Right renal cortex interstitium (tissue), 3 donors: ENCODE results near the gene CNTN4. TPM values are rescaled to one million over a fixed set of nuclear protein-coding genes. Genes with fewer than 3 reads are reported as not detected.

Experiments
- DNase-seq, 3 donors: peaks; one replicate each; pipeline ENCODE4 v3.0.0-alpha.2; 2013; ENCODE audit warnings: low read depth in 3 of 3, low spot score in 2 of 3
- polyA plus RNA-seq, 3 donors: library from polyadenylated mRNA; unstranded; fragments of 120-200 nt; gene quantifications; one replicate each; pipeline ENCODE4 v1.2.1, GENCODE V29; 2013; ENCODE audit not compliant: insufficient read length in 3 of 3

CNTN4 gene
- polyA plus RNA-seq, 3 donors = 27.7 to 33.1 (median 28.5) TPM

GRCh38 chr3:2148561-2149340, 50.1 kb downstream of the CNTN4 start:
- DNase-seq = no peak

DNA sequence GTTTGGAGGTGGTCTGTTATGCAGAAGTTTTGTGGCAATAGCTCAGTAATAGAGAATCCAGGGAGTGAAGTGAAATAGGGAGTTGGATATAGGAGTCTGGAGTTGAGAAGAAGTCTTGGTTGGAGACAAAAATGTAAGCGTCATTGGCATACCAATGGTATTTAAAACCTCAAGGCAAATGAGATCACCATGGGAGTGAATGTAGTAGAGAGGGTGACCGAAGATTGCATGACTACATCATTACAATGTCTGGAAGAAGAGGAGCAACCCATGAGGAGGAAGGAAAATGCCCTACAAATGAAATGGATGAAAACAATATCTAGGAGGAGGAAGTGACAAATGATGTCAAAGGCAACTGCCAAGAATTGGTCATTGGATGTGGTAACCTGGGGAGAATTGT, 54.4 kb downstream of the CNTN4 start:
- no peak for DNase-seq

GRCh38 chr3:2153547-2153946, 54.9 kb downstream of the CNTN4 start:
- DNase-seq = no peak

- DNase-seq = no peak
Measured at GRCh38 chr3:2154621-2155020, 56.0 kb downstream of the CNTN4 start.

DNA sequence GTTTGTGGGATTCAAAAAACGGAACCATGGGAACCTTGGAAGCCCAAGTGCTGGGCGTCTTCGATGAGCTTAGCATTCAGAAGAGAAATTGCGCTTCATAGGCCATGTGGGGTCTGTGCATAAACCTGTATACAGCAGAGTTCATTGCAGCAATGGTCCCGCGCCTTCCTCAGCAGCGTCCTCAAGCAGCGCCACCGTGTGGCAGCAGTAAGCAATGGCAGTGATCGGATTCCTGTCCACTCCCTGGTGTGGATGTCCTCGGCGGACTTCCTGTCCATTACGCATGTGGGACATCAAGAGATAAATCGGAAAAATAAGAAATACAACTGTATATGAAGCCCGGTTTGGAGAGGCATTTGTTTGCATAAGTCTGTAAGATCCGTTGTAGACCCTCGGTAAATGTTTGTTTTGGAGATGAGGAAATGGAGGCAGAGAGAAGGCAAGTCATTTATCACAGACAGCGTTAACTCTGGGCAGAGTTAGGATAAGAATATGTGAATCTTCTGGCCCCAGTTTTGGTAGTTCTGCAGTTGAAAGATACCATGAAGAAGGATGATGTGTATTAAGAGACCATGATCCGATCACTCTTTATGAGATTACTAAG, 57.7 kb downstream of the CNTN4 start:
- no peak for DNase-seq

DNA sequence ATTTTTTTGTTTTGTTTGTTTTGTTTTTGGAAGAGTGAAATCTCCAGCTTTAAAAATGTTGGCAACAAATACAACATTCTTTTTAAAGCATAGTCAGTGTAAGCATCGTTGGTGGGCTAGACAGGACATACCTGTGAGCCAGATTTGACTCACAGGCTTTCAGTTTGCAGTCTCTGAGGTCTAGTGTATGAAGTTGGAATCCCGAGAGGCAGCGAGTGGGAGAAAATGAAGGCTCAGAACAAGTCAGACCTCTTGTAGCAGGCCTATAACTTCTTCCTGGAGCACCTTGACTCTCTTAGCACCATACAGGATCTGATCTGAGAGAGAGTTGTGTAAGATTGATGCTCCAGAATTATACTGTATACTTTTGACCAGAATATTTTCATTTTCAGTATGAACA, 60.2 kb downstream of the CNTN4 start:
- DNase-seq = no peak

DNA sequence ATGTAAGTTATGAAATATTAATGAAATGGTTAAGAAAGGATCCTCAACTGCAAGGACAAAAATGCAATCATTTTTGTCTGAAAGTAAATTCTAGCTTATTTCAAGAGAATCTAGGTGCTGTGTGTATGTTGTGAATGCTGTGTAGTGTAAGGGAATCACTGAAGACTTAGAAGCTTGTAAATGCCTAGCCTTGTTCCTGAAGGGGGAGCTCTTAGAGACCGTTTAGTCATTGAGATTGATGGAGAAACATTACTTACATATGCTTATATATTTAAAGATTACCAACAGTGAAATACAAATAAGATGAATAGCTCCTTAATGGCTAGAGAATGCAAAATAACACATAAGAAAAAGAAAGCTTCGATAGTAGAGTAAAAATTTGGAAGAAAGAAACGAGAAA, 67.9 kb downstream of the CNTN4 start:
- DNase-seq = no peak

- no peak for DNase-seq
Measured at GRCh38 chr3:2172561-2173171, 74.0 kb downstream of the CNTN4 start.

DNA sequence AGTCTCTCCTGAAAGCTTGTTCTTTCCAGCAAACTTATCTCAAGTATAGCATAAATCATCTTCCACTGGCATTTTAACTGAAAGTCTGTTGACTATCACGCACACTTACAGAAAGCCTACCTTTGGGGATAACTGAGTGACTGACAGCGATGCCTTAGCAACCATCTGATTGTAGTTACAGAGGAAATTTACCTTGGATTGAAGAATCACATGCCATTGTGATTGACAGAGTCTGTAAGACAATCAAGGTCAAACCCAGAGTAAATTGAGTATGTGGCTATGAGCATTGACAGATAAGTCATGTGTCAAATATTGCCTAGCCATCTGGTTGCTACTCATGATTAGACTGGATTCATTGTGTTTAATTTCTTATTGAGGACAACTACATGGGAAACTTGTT, 82.0 kb downstream of the CNTN4 start:
- DNase-seq = no peak

DNA sequence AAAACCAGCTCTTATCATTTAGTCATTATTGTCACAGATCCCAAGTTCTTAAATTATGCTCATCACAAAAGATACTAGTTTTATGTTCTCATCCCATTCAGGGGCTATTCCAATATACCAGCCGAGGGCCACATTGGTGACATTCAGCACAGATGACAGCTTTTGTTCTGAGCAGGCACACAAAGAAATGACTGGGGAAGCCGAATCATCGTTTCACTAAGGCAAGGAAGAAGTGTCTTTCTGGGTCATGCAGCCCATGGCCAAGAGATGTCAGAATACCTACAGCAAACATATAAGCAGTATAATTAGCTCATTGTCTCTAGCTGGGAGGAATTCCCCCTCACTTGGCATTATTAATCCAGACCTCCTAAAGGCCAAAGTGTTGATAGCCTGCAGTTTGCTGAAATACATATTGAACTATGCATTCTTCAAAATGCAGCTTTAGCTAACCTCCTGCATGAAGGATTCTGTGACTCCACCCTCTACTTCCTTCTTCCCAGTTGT, 100.2 kb downstream of the CNTN4 start:
- DNase-seq = no peak

DNA sequence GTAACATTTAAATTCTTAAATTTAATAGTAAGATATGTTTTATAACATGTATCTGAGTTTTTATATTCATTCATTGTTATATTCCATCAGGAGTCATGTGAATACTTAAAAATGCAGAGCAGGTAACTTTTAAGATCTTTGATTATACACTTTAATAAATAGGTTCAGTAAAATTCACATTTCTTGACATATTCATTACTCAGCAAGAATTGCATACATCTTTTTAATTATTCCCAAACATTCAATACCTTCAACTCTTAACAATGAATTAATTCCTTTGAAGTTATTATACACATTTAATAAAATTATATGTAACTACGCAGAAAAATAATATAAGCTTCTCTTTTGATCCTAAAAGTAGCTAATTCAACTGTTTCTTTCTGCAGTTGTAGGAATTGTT, 105.4 kb downstream of the CNTN4 start:
- no peak for DNase-seq

- no peak for DNase-seq
Measured at GRCh38 chr3:2205692-2206091, 107.0 kb downstream of the CNTN4 start.

DNA sequence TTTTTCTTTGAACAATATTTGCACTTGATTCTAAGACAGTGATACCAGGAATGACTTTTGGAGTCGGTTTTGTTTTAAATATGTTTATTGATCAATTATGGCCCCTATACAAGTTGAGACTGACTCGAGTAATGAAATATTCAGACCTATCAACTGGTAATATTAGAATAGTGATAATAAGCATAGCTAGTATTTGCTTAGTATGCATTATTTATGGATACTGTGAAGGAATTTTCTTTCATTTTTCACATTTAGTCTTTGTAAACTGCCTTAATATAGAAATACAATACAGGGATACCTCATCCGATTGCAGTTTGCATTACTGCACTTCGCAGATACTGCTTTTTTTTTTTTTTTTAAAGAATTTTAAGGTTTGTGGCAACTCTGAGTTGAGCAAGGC, 107.9 kb downstream of the CNTN4 start:
- DNase-seq = no peak

DNA sequence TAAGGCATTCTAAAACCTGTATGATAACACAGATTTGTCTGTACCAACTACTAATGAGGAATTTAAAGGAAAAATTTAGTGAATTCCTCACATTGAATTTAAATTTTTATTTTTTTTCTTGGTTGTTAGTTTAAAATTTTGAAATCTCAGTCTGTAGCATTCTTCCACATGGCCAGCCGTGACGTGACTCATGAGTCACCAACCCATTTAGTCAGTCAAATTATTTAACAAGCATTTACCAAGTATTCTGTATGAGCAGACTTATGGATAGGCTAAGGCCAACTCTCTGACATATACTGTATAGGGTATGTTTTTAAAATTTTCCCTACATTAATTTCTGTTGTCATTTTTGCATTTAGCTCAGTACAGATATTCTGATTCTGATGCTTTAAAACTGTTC, 112.9 kb downstream of the CNTN4 start:
- no peak for DNase-seq

GRCh38 chr3:2212206-2212605, 113.5 kb downstream of the CNTN4 start:
- no peak for DNase-seq

DNA sequence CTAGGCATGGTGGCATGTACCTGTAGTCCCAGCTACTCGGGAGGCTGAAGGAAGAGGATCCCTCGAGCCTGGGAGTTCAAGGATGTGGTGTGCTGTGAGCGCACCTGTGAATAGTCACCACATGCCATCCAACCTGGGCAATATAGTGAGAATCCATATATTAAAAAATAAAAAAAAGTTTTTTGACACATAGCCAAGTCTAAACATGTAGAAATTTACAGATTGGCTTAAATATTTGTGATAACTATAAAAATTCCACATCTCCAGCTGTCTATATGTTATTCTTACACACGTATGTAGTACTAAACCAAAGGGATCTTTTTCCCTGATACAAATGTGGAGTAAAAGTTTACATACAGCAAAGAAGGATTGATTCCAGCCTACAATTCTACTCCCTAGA, 119.7 kb downstream of the CNTN4 start:
- DNase-seq = no peak

GRCh38 chr3:2218816-2219215, 120.2 kb downstream of the CNTN4 start:
- no peak for DNase-seq

- DNase-seq = no peak
Measured at GRCh38 chr3:2236203-2236602, 137.5 kb downstream of the CNTN4 start.

- DNase-seq = no peak
Measured at GRCh38 chr3:2244137-2244536, 145.5 kb downstream of the CNTN4 start.

DNA sequence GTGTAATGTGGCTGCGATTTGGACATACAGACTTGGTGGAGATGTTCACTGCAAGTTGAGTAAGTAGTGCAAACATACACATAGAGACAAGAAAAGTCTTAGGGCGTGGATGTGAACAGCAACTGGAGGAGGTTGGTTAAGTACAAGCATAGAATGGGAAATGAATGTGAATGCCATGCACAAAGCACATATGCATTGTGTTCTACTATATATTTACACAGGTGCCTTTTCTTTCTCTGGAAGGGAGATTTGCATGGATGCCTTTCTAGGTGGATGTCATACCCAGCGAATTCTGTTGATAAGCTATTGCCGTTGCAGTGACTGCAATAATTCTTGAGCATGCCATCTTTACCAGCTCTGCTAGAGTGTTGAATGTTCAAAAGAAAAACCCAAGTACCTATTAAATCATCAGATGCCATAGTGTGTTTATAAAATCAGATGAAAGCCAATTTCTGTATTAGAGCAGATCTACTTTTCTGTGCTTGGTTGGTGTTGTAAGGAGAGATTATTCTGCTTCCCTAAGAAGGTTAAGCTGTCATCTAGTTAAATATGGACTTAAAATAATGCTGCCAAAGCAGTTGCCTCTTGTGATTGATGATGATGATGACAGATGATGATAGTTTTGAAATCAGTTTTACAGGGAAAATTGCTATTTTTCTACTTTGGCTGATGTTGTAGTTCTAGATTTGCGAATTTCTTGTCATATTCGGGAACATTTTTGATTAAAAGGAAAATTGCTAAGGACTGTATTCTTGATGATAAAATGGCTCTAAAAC, 148.4 kb downstream of the CNTN4 start:
- no peak for DNase-seq

GRCh38 chr3:2247831-2248230, 149.2 kb downstream of the CNTN4 start:
- DNase-seq = no peak
